Brain microvascular endothelial cell (primary cell): ENCODE results near the gene SLC26A4.

Experiments used
- DNase-seq: peaks from one replicate; pipeline ENCODE4 v3.0.0-alpha.2; 2020
- H3K27ac ChIP-seq: fragments of 250-450 bp; sonication (Bioruptor Pico); 2 replicates; pipeline ENCODE4 v1.5.1; 2020; ENCODE audit warnings: mild to moderate bottlenecking, moderate library complexity
- H3K27me3 ChIP-seq: fragments of 250-450 bp; sonication (Bioruptor Pico); replicated peaks from 2 replicates; pipeline ENCODE4 v1.5.1; 2020; ENCODE audit warnings: mild to moderate bottlenecking
- H3K36me3 ChIP-seq: fragments of 250-450 bp; sonication (Bioruptor Pico); replicated peaks from 2 replicates; pipeline ENCODE4 v1.5.1; 2020; ENCODE audit warnings: mild to moderate bottlenecking
- H3K4me3 ChIP-seq: 2 replicates; pipeline ENCODE4 v1.5.1; 2011; ENCODE audit warnings: low read depth, mild to moderate bottlenecking, control low read depth, low read length, moderate library complexity
- in situ Hi-C: cut with HindIII; loops from 2 replicates; pipeline ENCODE4 v1.10.0; 2017; ENCODE audit warnings: low sequenced_read_pairs, low pct_ligation_motif_present
- TF ChIP-seq, protein P1 (sequence below): IDR thresholded peaks from 2 replicates; pipeline ENCODE4 v1.5.1; 2011; ENCODE audit warnings: low read depth, mild to moderate bottlenecking, moderate library complexity, low read length, control low read depth, inconsistent platforms; ENCODE audit errors: missing control alignments

The SLC26A4 gene

DNA sequence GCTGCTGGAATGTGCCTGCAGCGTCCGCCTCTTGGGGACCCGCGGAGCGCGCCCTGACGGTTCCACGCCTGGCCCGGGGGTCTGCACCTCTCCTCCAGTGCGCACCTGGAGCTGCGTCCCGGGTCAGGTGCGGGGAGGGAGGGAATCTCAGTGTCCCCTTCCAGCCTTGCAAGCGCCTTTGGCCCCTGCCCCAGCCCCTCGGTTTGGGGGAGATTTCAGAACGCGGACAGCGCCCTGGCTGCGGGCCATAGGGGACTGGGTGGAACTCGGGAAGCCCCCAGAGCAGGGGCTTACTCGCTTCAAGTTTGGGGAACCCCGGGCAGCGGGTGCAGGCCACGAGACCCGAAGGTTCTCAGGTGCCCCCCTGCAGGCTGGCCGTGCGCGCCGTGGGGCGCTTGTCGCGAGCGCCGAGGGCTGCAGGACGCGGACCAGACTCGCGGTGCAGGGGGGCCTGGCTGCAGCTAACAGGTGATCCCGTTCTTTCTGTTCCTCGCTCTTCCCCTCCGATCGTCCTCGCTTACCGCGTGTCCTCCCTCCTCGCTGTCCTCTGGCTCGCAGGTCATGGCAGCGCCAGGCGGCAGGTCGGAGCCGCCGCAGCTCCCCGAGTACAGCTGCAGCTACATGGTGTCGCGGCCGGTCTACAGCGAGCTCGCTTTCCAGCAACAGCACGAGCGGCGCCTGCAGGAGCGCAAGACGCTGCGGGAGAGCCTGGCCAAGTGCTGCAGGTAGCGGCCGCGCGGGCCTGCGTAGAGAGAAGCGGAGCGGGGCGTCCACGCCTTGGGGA is 645 bp downstream of the SLC26A4 start:
- no peak overlapping the region for H3K27ac ChIP-seq
- no peaks in the 10 kb centered on the region for H3K27me3 ChIP-seq

DNA sequence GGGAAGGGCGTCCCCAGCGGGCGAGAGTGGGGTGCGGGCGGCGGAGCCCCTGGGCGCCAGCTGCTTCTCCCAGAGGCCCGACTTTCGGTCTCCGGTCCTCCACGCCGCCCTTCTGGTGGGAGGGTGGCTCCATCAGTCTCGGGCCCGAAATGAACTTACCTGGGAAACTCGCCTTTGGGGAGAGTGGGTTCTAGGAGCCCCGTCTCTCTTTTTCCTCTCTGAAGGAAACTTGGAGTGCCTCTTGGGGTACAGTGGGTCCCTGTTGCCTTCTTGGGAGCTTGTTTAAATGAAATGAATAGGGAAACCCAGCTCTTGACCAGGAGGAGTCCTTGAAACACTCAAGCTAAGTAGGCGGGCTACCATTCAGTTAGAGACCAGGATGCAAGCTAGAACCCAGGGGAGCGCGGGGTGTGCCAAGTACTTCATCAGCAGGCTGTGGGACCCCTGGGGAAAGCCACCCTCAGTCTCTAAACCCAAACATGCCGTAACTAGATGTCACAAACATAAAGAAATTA is 1.3 kb downstream of the SLC26A4 start:
- in situ Hi-C loops, result no loop called here
- TF ChIP-seq, protein P1, sequence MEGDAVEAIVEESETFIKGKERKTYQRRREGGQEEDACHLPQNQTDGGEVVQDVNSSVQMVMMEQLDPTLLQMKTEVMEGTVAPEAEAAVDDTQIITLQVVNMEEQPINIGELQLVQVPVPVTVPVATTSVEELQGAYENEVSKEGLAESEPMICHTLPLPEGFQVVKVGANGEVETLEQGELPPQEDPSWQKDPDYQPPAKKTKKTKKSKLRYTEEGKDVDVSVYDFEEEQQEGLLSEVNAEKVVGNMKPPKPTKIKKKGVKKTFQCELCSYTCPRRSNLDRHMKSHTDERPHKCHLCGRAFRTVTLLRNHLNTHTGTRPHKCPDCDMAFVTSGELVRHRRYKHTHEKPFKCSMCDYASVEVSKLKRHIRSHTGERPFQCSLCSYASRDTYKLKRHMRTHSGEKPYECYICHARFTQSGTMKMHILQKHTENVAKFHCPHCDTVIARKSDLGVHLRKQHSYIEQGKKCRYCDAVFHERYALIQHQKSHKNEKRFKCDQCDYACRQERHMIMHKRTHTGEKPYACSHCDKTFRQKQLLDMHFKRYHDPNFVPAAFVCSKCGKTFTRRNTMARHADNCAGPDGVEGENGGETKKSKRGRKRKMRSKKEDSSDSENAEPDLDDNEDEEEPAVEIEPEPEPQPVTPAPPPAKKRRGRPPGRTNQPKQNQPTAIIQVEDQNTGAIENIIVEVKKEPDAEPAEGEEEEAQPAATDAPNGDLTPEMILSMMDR, result no peak
- Histone ChIP-seq H3K4me3 (peak overlapping the region; percentile 56), H3K27ac (no peak overlapping the region), H3K36me3 (no peaks in the 10 kb centered on the region), H3K27me3 (no peaks in the 10 kb centered on the region)
- DNase-seq, result no peak

More for the DNA sequence above, 645 bp downstream of the SLC26A4 start:
- H3K36me3 ChIP-seq, result no peaks in the 10 kb centered on the region
- peak overlapping the region; percentile 56 for H3K4me3 ChIP-seq
- in situ Hi-C loops, result no loop called here
- no peak for DNase-seq
- TF ChIP-seq, protein P1, result peak; percentile 26

DNA sequence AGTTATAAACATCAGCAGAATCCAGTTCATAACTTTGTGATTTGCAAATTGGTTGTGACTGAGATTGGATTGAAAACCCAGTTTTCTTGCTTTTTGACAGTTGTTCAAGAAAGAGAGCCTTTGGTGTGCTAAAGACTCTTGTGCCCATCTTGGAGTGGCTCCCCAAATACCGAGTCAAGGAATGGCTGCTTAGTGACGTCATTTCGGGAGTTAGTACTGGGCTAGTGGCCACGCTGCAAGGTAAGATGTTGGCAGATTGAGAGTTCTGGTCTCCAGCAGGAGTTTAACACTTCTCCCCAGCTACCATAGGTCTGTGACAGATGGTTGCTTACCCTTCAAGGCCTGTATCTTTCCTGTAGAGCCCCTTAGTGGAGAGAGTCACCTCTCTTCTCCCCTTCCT is 2.6 kb downstream of the SLC26A4 start:
- DNase-seq, result no peak
- TF ChIP-seq, protein P1, result no peak
- in situ Hi-C loops, result no loop called here

DNA sequence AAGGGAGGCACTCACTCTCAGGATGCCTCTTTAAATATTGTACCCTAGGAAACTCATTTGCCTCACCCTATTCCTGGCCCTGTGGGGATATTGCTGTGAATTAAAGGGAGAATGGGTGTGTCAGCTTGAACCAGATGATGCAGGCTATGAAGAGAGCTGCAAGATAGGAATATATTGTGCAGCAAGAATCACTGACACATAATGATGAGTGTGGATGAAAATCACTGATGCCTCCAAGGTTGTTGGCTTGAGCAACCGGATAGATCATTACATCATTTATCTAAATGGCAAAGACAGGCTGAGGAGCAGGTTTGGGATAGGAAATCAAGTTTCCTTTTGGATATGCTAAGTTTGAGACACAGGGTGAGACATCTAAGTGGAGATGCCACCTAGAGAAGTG is 6.2 kb downstream of the SLC26A4 start:
- TF ChIP-seq, protein P1, result no peak
- DNase-seq, result no peak
- Histone ChIP-seq H3K36me3 (no peaks in the 10 kb centered on the region), H3K27ac (no peak overlapping the region), H3K27me3 (no peaks in the 10 kb centered on the region), H3K4me3 (no peak overlapping the region)
- in situ Hi-C loops, result no loop called here

More for the DNA sequence above, 2.6 kb downstream of the SLC26A4 start:
- no peak overlapping the region for H3K27ac ChIP-seq
- no peaks in the 10 kb centered on the region for H3K27me3 ChIP-seq
- no peak overlapping the region for H3K4me3 ChIP-seq
- no peaks in the 10 kb centered on the region for H3K36me3 ChIP-seq

DNA sequence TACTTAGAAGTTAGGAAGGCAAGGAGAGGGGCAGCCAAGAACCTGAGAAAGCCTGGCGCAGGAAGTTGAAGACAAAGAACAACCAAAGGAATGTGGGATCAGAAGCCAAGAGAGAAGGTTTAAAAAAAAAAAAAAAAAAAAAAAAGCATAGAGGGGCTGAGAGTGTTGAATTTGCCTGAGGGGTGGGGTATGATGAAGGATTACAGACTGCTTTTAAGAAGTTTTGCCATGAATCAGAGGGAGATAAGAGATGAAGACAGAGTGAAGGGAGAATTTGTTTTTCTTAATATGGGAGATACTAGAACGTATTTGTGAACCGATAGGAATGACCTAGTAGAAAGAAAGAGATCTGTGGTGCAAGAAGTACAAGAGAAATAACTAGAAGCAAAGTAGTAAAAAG is 6.7 kb downstream of the SLC26A4 start:
- no peaks in the 10 kb centered on the region for H3K36me3 ChIP-seq
- no peak for DNase-seq
- H3K27me3 ChIP-seq, result no peaks in the 10 kb centered on the region
- TF ChIP-seq, protein P1, result no peak
- H3K27ac ChIP-seq, result no peak overlapping the region
- in situ Hi-C loops, result no loop called here
- H3K4me3 ChIP-seq, result no peak overlapping the region
